Esophagus mucosa (tissue), 1 donor: Measurements from ENCODE around the gene ACTG2. TPM values are rescaled to one million over a fixed set of nuclear protein-coding genes. Genes with fewer than 3 reads are reported as not detected.
A peak's percentile ranks its signal among the peaks of the same experiment; 100 is the strongest.
"Not testable (repeated sequence)": the region's sequence is repeated elsewhere in the genome, so short reads cannot be mapped to it uniquely, and the experiment has no call there.

Source experiments
- ATAC-seq: fragments of 200-7000 bp; cut with Tn5 transposase; one replicate; pipeline ENCODE4 v1.9.1; 2020
- total RNA-seq: library from RNA; stranded (reverse); gene quantifications from one replicate; pipeline ENCODE4 v1.2.4, GENCODE V29; 2023
- donor health status: DM: yes; HTN: yes; CAD: no.

Gene ACTG2
- total RNA-seq, 1 donor from 2014 or later: 40.8 TPM

GRCh38 chr2:73893764-73894474 lies 1.1 kb downstream of the ACTG2 start:
- no peak for ATAC-seq

GRCh38 chr2:73894475-73894850 lies 1.7 kb downstream of the ACTG2 start:
- no peak for ATAC-seq

GRCh38 chr2:73894877-73895276 lies 2.1 kb downstream of the ACTG2 start:
- no peak for ATAC-seq

- no peak for ATAC-seq
Measured at GRCh38 chr2:73895473-73895872, 2.7 kb downstream of the ACTG2 start.

GRCh38 chr2:73896362-73897239 lies 3.8 kb downstream of the ACTG2 start:
- no peak for ATAC-seq

GRCh38 chr2:73897240-73897583 lies 4.4 kb downstream of the ACTG2 start:
- no peak for ATAC-seq

- no peak for ATAC-seq
Measured at GRCh38 chr2:73897934-73898333, 5.1 kb downstream of the ACTG2 start.

- no peak for ATAC-seq
Measured at GRCh38 chr2:73899801-73900336, 7.1 kb downstream of the ACTG2 start.

GRCh38 chr2:73901143-73901542 lies 8.3 kb downstream of the ACTG2 start:
- ATAC-seq: no peak

GRCh38 chr2:73902284-73902683 lies 9.5 kb downstream of the ACTG2 start:
- ATAC-seq: no peak

- ATAC-seq: peak; percentile 54
Measured at GRCh38 chr2:73903313-73903712, 10.5 kb downstream of the ACTG2 start.

GRCh38 chr2:73903949-73904613 lies 11.3 kb downstream of the ACTG2 start:
- ATAC-seq: not testable (repeated sequence)

GRCh38 chr2:73904952-73905351 lies 12.1 kb downstream of the ACTG2 start:
- no peak for ATAC-seq

GRCh38 chr2:73906847-73907505 lies 14.2 kb downstream of the ACTG2 start:
- ATAC-seq: no peak

- peak; percentile 60 for ATAC-seq
Measured at GRCh38 chr2:73907840-73908452, 15.1 kb downstream of the ACTG2 start.

- ATAC-seq: no peak
Measured at GRCh38 chr2:73908689-73909652, 16.2 kb downstream of the ACTG2 start.

- no peak for ATAC-seq
Measured at GRCh38 chr2:73910873-73911547, 18.2 kb downstream of the ACTG2 start.

- ATAC-seq: no peak
Measured at GRCh38 chr2:73911548-73912208, 18.9 kb downstream of the ACTG2 start.

GRCh38 chr2:73913414-73914054 lies 20.7 kb downstream of the ACTG2 start:
- ATAC-seq: no peak
